GM18868 (cell line): ENCODE data around the gene GRAMD2B.
A peak's percentile ranks its signal among the peaks of the same experiment; 100 is the strongest.
"Not testable (repeated sequence)": the region's sequence is repeated elsewhere in the genome, so short reads cannot be mapped to it uniquely, and the experiment has no call there.

ENCODE experiments used
- ATAC-seq: cut with Tn5 transposase; IDR thresholded peaks from one replicate; pipeline ENCODE4 v1.9.1; 2021; ENCODE audit warnings: mild to moderate bottlenecking, moderate library complexity; ENCODE audit not compliant: unreplicated experiment

The GRAMD2B gene

GRCh38 chr5:126410623-126411022 is 12.6 kb upstream of the GRAMD2B start:
- ATAC-seq: no peak

- ATAC-seq: no peak
Observed at GRCh38 chr5:126413856-126414255, 9.4 kb upstream of the GRAMD2B start.

GRCh38 chr5:126414874-126415502 is 8.2 kb upstream of the GRAMD2B start:
- ATAC-seq: no peak

- no peak for ATAC-seq
Observed at GRCh38 chr5:126415789-126416188, 7.4 kb upstream of the GRAMD2B start.

GRCh38 chr5:126416266-126416925 is 6.8 kb upstream of the GRAMD2B start:
- no peak for ATAC-seq

GRCh38 chr5:126417178-126417577 is 6.0 kb upstream of the GRAMD2B start:
- no peak for ATAC-seq

- no peak for ATAC-seq
Observed at GRCh38 chr5:126419102-126419501, 4.1 kb upstream of the GRAMD2B start.

- ATAC-seq: no peak
Observed at GRCh38 chr5:126428421-126428820, 5.2 kb downstream of the GRAMD2B start.

- no peak for ATAC-seq
Observed at GRCh38 chr5:126430631-126431030, 7.4 kb downstream of the GRAMD2B start.

- ATAC-seq: no peak
Observed at GRCh38 chr5:126433701-126434100, 10.5 kb downstream of the GRAMD2B start.

GRCh38 chr5:126435261-126435660 is 12.1 kb downstream of the GRAMD2B start:
- ATAC-seq: no peak

- ATAC-seq: no peak
Observed at GRCh38 chr5:126435714-126436113, 12.5 kb downstream of the GRAMD2B start.

GRCh38 chr5:126437721-126438120 is 14.5 kb downstream of the GRAMD2B start:
- no peak for ATAC-seq

GRCh38 chr5:126438267-126438666 is 15.1 kb downstream of the GRAMD2B start:
- ATAC-seq: peak; percentile 94

- ATAC-seq: no peak
Observed at GRCh38 chr5:126438868-126439267, 15.7 kb downstream of the GRAMD2B start.

GRCh38 chr5:126439724-126440123 is 16.5 kb downstream of the GRAMD2B start:
- not testable (repeated sequence) for ATAC-seq

- no peak for ATAC-seq
Observed at GRCh38 chr5:126441230-126441629, 18.0 kb downstream of the GRAMD2B start.

GRCh38 chr5:126443374-126443851 is 20.2 kb downstream of the GRAMD2B start:
- ATAC-seq: peak; percentile 89

GRCh38 chr5:126444137-126444536 is 20.9 kb downstream of the GRAMD2B start:
- ATAC-seq: no peak

- ATAC-seq: no peak
Observed at GRCh38 chr5:126445502-126446174, 22.4 kb downstream of the GRAMD2B start.

- peak; percentile 39 for ATAC-seq
Observed at GRCh38 chr5:126446498-126447224, 23.5 kb downstream of the GRAMD2B start.
